NOMO-1 treated with DMSO at 0.1 percent for 48 hours (cell line): Measurements from ENCODE around the gene IZUMO1.

Source experiments
- DNase-seq: peaks from one replicate; lab custom pipeline; 2025; ENCODE audit not compliant: unreplicated experiment; lab: John Stamatoyannopoulos, UW

The IZUMO1 gene

GRCh38 chr19:48757741-48758144 lies 11.0 kb upstream of the IZUMO1 start:
- no peak for DNase-seq

GRCh38 chr19:48757089-48757675 lies 10.5 kb upstream of the IZUMO1 start:
- DNase-seq = no peak

GRCh38 chr19:48756686-48757085 lies 10.0 kb upstream of the IZUMO1 start:
- no peak for DNase-seq

GRCh38 chr19:48756212-48756611 lies 9.5 kb upstream of the IZUMO1 start:
- no peak for DNase-seq

GRCh38 chr19:48755787-48756186 lies 9.1 kb upstream of the IZUMO1 start:
- no peak for DNase-seq

- no peak for DNase-seq
Observed at GRCh38 chr19:48755084-48755641, 8.5 kb upstream of the IZUMO1 start, which contains the start of gene FGF21. FGF21 (plus strand) TSS chr19:48755524; CDS start chr19:48756237, 713 bp downstream.

- no peak for DNase-seq
Observed at GRCh38 chr19:48752496-48753365, 6.0 kb upstream of the IZUMO1 start, which contains the start of gene FUT1. FUT1 (minus strand) TSS chr19:48752641; CDS start chr19:48751281, 1,360 bp downstream.

- DNase-seq = no peak
Observed at GRCh38 chr19:48751845-48752495, 5.3 kb upstream of the IZUMO1 start.

GRCh38 chr19:48750771-48751504 lies 4.2 kb upstream of the IZUMO1 start:
- no peak for DNase-seq

GRCh38 chr19:48750351-48750750 lies 3.6 kb upstream of the IZUMO1 start:
- no peak for DNase-seq

GRCh38 chr19:48749571-48750198 lies 3.0 kb upstream of the IZUMO1 start:
- DNase-seq = no peak

- no peak for DNase-seq
Observed at GRCh38 chr19:48746110-48746509, 599 bp downstream of the IZUMO1 start.

GRCh38 chr19:48745208-48745995 lies 1.3 kb downstream of the IZUMO1 start:
- peak; percentile 45 for DNase-seq

- no peak for DNase-seq
Observed at GRCh38 chr19:48742096-48742495, 4.6 kb downstream of the IZUMO1 start.

GRCh38 chr19:48741129-48741999 lies 5.3 kb downstream of the IZUMO1 start:
- DNase-seq = no peak

GRCh38 chr19:48740164-48740972 lies 6.3 kb downstream of the IZUMO1 start, which contains the start of gene RASIP1:
RASIP1 (minus strand) TSS chr19:48740610; CDS start chr19:48740282, 328 bp downstream.
- DNase-seq = no peak

- DNase-seq = no peak
Observed at GRCh38 chr19:48739404-48740163, 7.1 kb downstream of the IZUMO1 start.
